Naive thymus-derived CD8-positive, alpha-beta T cell (primary cell): ENCODE measurements around the gene CAPSL. TPM values are rescaled to one million over a fixed set of nuclear protein-coding genes. Genes with fewer than 3 reads are reported as not detected.

ENCODE experiments used
- ATAC-seq, 2 donors: fragments of 150-1000 bp; cut with Tn5 transposase in 1 of 2; sonication (Bioruptor Pico), chemical (Tn5 transposase) in 1 of 2; 1 replicate in 1 of 2; 2 replicates in 1 of 2; pipeline ENCODE4 v1.10.0; 2021; ENCODE audit warnings: mild to moderate bottlenecking in 2 of 2, moderate library complexity in 2 of 2
- POLR2A ChIA-PET: fragments of 350-600 bp; sonication (Branson Sonifier 250); formaldehyde crosslinking; loops from one replicate; lab custom pipeline; 2021; ENCODE audit warnings: antibody characterized with exemption; lab: Charles Lee
- DNase-seq, 10 donors: peaks; one replicate each; pipeline versions ENCODE4 v3.0.0 to v3.0.0-alpha.2; 2020 to 2022
- H3K27ac Mint-ChIP-seq, 10 donors: one replicate each; pipeline ENCODE4 v1.8.0; 2020 to 2022; ENCODE audit warnings: mild to moderate bottlenecking in 10 of 10, mixed read lengths in 10 of 10, moderate library complexity in 4 of 10, inconsistent platforms in 1 of 10
- H3K27me3 Mint-ChIP-seq, 5 donors: one replicate each; pipeline ENCODE4 v1.8.0; 2021 to 2022; ENCODE audit warnings: mixed read lengths in 5 of 5
- H3K36me3 Mint-ChIP-seq, 3 donors: one replicate each; pipeline ENCODE4 v1.8.0; 2020 to 2022; ENCODE audit warnings: mixed read lengths in 3 of 3, mild to moderate bottlenecking in 2 of 3, inconsistent platforms in 1 of 3
- H3K4me1 Mint-ChIP-seq, 4 donors: one replicate each; pipeline ENCODE4 v1.8.0; 2021 to 2022; ENCODE audit warnings: mixed read lengths in 4 of 4
- H3K4me3 Mint-ChIP-seq, 10 donors: one replicate each; pipeline ENCODE4 v1.8.0; 2020 to 2022; ENCODE audit warnings: mild to moderate bottlenecking in 10 of 10, mixed read lengths in 10 of 10, moderate library complexity in 6 of 10, inconsistent platforms in 1 of 10
- H3K9me3 Mint-ChIP-seq, 9 donors: one replicate each; pipeline ENCODE4 v1.8.0; 2020 to 2022; ENCODE audit warnings: mixed read lengths in 9 of 9, mild to moderate bottlenecking in 3 of 9, inconsistent platforms in 1 of 9, moderate library complexity in 1 of 9
- polyA plus RNA-seq, 3 donors: library from polyadenylated mRNA; unstranded; fragments of 300-500 nt; fragmentation: Illumina TruSeq; gene quantifications; one replicate each; pipeline ENCODE4 v1.2.3, GENCODE V29; 2021
- total RNA-seq, 8 experiments: library from RNA in 2 of 8; stranded (reverse) in 2 of 8; gene quantifications; one replicate each; pipeline ENCODE4 v1.2.3 and lab custom pipeline; 2021 to 2026

CAPSL gene
- total and polyA plus RNA-seq, 5 experiments from 2014 or later = not detected

GRCh38 chr5:35855187-35855586, 83.2 kb downstream of the CAPSL start:
- Mint-ChIP-seq H3K9me3 (no peaks in the 10 kb centered on the region), H3K4me1 (peaks cover 32 to 70% (median 61%) of the 10 kb centered on the region in 4 donors), H3K27ac (peak overlapping the region; percentile 95 to 100 (median 100)), H3K36me3 (peaks cover 26 to 31% (median 31%) of the 10 kb centered on the region in 3 donors), H3K4me3 (peak overlapping the region; percentile 82 to 97 (median 90)), H3K27me3 (no peaks in the 10 kb centered on the region)
- no peak for ATAC-seq
- POLR2A ChIA-PET = interaction anchor here (1.0 to 17.7 kb wide), 16 partner anchors 9 to 196 kb away, joined by 3 to 989 read pairs (median 15); no protein-coding TSS in a partner anchor
- peak in 3 of 10 donors; percentile 35 to 52 (median 47) for DNase-seq

Other genes starting within 250 kb of the CAPSL start
- 1,000 to 10,000 TPM; 1,319 to 1,437 TPM for gene IL7R, start 81.7 kb downstream of the CAPSL start, total RNA-seq
- 100 to 1,000 TPM; 569 to 668 (median 661) TPM for gene IL7R, start 81.7 kb downstream of the CAPSL start, polyA plus RNA-seq
- not detected for gene UGT3A1, start 52.8 kb upstream of the CAPSL start, total RNA-seq
- not detected for gene UGT3A1, start 52.8 kb upstream of the CAPSL start, polyA plus RNA-seq
- not detected for gene UGT3A2, start 128.3 kb upstream of the CAPSL start, total RNA-seq
- not detected for gene UGT3A2, start 128.3 kb upstream of the CAPSL start, polyA plus RNA-seq
- gene LMBRD2, start 213.3 kb upstream of the CAPSL start, total RNA-seq = 10 to 100 TPM; 15.6 to 16.5 TPM
- gene LMBRD2, start 213.3 kb upstream of the CAPSL start, polyA plus RNA-seq = 1 to 10 TPM; 1.4 to 4.5 (median 2.6) TPM
- 10 to 100 TPM; 18.5 to 21.5 TPM for gene SKP2, start 213.5 kb upstream of the CAPSL start, total RNA-seq
- gene SKP2, start 213.5 kb upstream of the CAPSL start, polyA plus RNA-seq = 10 to 100 TPM; 15.3 to 21.2 (median 15.4) TPM